Measurements from ENCODE around the gene ACTR3C.

DNA sequence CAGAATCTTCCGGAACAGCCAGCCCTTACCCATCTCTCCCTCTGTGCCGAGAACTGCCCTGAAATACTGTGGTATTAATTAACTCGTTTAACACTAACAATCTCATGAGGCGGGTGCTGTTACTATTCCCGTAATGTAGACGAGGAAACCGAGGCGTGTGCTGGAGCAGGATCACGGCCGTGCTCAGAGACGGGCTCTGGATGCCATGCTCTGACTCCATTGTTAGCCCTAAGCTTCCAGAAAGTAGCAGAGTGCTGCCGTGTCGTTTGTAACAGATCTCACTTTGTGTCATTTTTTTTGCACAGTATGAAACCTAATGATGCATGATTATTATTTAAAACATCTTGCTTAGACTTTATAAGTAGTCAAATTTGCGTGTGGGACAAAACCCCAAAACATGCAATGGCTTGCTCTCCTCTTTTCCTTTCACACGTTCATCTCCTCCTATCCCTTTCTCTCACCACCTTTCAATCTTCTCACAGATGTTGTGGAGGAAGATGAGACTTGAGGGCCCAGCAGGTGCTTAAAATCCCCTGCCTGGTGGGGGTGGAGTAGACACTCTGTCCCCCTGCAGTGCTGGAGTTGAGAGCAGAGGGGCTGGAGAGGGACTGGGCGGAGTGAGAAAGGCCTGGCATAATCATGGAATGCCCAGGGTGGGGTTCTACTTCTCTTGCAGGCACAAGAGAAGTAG, 482 bp upstream of the ACTR3C start:
- TF ChIP-seq EP300 (IDR thresholded peaks at IDR 0.05; ENCODE audit: borderline replicate concordance in 1 of 2, control insufficient read depth in 1 of 2, low read depth in 2 of 2, low read length in 2 of 2) (no peak), RAD21 (IDR thresholded peaks at IDR 0.05; ENCODE audit: insufficient read depth, low read depth, low read length) (no peak), POU2F2 (IDR thresholded peaks at IDR 0.05; ENCODE audit: borderline replicate concordance, low read depth, low read length) (no peak), HDAC6 (IDR thresholded peaks at IDR 0.05; ENCODE audit: unreplicated experiment) (no peak), LARP7 (IDR thresholded peaks at IDR 0.05) (no peak), NR2F1 (conservative IDR thresholded peaks at IDR 0.05) (no peak), BCL11A (IDR thresholded peaks at IDR 0.05; ENCODE audit: low read depth, low read length) (no peak), ZZZ3 (IDR thresholded peaks at IDR 0.05; ENCODE audit: control insufficient read depth, insufficient read length, low read depth) (no peak), IKZF2 (IDR thresholded peaks at IDR 0.05) (no peak), ATF3 (IDR thresholded peaks at IDR 0.05; ENCODE audit: borderline replicate concordance, extremely low read depth, low read depth, low read length) (no peak), CTCF (IDR thresholded peaks at IDR 0.05 in 2 of 3, conservative IDR thresholded peaks at IDR 0.05 in 1 of 3; ENCODE audit: control insufficient read depth in 2 of 3, extremely low read depth in 1 of 3, insufficient read depth in 1 of 3, low read depth in 3 of 3, low read length in 3 of 3) (no peak), TARDBP (IDR thresholded peaks at IDR 0.05; ENCODE audit: borderline replicate concordance) (no peak), NFXL1 (IDR thresholded peaks at IDR 0.05; ENCODE audit: borderline replicate concordance) (no peak), NFIC (IDR thresholded peaks at IDR 0.05; ENCODE audit: low read depth, low read length) (no peak)
